CD4-positive, alpha-beta T cell treated with Interleukin-6 for 4 hours (primary cell): ENCODE measurements around the gene TLCD4.

Experiments
- DNase-seq: peaks from one replicate; pipeline ENCODE4 v3.0.0-alpha.2; 2020; ENCODE audit warnings: mixed read lengths

TLCD4 gene

DNA sequence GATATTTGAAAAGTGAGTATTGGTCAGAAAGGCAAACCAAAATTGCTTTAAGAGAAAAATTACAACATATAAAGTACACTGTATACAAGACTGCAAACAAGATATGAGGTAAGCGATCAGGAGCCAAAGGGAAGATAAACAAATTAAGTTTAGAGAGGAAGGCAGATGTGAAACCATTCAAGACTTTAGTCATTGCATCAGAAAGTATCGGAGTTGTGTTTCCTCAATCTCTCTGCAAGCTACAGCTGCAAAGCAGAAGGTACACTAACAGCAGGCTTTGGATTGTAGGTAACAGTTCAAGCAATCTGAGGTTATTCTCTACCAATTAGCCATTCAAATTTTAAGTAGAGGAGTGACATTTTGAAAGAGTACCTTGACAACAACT is 21.3 kb upstream of the TLCD4 start:
- no peak for DNase-seq

DNA sequence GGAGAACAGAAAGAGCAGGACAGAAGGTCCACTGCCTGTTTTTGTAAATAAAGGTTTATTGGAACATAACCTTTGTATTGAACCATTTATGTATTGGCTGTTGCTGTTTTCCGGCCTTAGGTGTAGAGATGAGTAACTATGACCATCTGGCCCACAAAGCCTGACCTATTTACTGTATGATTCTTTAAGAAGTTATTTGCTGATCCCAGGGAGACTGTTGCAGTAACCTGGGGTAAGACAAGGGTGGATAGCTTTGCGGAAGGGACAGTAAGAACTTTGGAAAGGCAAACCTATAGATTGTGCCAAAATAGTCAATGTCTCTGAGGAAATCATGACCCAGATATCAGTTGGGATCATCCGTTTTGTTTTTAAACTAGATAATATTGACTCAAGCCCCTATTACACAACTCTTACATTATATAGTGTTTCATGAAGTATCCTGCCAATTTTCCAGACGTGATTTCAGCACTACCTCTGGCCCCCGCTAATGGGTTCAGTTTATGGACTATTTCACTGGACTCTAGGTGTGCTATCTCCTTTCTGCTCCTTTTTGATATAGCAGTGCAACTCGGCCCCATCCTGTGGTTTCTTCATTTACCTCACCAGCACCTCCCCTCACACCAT is 20.8 kb upstream of the TLCD4 start:
- no peak for DNase-seq

DNA sequence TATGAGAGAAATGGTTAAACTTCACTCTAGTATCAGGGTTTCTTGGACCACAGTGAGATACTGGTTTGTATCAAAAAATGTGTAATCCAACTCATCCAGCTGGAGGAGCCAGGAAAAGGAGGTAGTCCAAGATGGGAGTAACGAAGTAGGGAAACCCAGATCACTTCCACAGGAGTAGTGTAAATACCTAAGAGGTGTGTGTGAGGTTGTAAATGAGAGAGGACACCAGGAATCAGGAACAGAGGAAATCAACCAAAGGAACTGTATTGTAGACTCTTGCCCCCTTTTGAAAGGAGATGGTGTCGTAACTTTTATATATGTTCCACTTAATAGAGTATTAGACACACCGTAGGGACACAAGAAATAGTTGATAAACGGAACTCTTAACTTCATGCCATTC is 19.7 kb upstream of the TLCD4 start:
- DNase-seq = no peak

DNA sequence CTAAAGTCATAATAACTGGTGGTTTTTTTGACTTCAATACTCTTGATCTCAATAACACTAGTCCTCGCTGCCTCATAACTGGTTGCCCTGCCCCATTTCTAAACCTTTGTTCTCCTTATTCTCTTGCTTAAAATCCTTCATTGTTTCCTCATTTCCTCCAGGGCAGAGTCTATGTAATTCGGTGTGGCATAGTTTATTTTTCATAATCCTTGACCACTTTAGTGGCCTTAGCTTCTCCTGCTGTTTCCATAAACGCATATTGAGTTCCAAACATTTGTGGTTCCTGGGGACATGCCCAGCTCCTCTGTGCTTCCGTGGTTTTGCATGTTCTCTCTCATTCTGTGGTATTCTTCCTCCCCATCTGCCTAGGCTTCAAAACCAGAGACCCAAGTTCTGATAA is 19.0 kb upstream of the TLCD4 start:
- DNase-seq = no peak

DNA sequence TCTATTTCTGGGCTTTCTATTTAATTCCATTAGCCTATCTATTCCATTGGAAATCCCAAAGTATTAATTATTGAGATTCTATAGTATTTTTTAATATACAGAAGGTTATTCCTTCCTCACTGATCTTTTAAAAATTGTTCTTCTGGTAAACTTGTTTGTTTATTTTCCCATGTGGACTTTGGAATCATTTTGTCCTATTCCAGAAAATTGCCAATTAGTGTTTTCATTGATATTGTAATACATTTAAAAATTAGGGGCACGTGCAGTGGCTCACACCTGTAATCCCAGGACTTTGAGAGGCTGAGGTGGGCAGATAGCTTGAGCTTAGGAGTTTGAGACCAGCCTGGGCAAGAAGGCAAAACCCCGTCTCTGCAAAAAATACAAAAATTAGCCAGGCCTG is 8.4 kb upstream of the TLCD4 start:
- DNase-seq = no peak

DNA sequence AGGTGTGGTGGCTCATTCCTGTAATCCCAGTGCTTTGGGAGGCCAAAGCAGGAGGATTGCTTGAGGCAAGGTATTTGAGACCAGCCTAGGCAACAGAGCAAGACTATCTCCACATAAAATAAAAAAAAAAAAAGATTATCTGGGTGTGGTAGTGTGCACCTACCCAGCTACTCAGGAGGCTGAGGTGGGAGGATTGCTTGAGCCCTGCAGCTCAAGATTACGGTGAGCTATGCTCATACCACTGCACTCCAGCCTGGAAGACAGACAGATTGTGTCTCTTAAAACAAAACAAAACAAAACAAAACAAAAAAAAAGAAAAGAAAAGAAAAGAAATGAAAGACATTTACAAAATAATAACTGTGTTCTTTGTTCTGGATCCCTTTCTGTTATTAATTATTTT is 6.1 kb upstream of the TLCD4 start:
- no peak for DNase-seq

DNA sequence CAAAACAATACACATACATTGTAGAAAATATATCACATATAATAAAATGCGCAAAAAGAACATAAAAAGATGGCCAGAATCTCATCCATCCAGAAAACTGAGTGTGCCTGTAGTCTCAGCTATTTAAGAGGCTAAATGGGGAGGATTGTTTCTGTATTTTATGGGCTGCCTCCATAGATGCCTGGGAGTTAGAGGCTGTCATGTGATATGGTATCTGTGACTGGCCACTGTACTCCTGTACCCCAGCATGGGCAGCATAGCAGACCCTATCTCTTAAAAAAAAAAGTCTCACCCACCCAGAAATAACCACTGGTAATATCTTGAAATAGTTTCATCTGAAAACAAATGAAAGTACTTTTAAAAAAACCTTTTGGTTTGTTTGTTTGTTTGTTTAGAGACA is 3.5 kb upstream of the TLCD4 start:
- DNase-seq = no peak

DNA sequence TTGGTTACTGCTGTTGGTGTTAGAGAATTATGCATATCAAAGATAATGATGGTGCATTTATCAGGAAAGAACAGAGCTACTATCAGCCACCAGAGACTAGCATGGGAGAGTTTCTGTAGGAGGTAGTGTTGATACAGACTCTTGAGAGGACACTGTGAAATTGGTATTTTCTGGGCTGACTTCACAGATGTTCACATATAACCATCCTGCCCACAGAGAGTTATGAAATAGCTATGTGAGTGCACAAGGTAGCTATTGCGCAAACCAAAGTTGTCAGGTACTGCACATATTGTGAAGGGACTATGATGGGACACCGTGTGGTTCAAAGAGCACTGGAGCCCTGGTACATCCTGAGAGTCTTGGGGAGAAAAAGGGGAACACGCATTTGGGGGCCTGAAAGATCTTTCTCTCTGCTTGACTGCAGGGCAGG is 1.4 kb upstream of the TLCD4 start:
- DNase-seq = no peak

DNA sequence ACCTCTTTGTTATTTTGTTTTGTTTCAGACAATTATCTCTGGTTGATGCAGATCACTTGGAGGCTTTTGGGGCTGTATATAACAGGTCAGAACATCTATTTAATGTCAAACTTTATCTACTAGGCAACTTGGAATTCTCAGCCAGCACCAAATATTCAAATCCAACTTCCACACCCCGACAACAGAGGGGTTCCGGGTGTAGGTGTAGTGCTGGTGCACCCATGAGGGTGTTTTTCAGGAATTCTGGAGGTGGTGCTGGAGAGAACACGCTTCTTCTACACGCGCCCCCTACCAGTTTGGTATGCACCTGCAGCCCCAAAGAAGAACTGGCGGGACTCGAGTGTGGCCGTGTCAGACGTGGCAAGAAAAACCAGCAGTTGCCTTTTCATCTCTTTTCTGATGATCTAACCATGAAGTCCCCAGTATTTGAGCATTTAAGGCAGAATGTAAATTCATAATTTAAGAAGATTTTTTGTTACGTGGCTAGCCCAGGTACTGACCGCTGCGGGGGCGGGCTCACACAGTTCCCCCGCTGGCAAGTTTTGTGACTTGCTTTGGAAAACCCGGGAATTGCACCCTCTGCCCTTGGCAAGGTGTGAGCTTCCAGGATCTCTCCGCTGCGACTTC is 462 bp upstream of the TLCD4 start:
- DNase-seq = peak; percentile 66

DNA sequence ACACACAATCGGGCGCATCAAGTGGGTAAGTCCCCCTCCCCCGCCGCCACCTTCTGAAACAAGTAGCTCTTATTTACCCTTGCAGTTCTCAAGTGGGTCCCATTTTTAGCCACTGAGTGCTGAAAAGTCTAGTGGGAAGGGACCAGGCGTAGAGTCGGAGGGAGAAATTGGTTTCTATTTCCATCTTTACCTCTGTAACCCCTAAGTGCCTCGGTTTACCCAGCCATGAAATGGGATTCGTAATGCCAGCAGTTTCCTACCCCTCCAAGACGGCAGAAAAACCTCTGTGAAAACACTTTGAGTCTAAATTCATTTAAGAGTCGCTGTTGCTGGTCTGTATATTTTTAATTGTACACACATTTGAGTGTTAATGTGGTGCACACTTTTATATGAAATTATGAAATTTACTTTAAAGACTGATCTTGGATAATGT is 928 bp downstream of the TLCD4 start:
- DNase-seq = peak; percentile 35

DNA sequence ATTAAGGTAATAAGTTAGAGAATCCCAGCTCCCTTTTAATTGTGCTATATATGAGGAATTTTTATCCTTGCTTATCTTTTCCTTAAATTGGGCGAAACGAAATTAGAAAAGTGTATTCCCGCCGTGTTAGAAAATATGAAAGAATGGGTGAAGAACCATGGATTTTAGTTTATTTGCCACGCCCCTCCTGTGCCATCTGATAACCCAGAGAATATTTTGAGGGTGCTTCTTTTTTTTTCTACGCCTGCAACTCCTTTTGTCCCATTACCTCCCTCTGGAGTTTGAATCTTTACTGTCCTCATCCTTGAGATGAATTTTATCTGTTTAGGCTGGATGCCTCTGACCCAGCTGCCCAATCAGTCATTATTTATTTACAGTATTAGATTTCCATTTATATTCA is 1.6 kb downstream of the TLCD4 start:
- no peak for DNase-seq

DNA sequence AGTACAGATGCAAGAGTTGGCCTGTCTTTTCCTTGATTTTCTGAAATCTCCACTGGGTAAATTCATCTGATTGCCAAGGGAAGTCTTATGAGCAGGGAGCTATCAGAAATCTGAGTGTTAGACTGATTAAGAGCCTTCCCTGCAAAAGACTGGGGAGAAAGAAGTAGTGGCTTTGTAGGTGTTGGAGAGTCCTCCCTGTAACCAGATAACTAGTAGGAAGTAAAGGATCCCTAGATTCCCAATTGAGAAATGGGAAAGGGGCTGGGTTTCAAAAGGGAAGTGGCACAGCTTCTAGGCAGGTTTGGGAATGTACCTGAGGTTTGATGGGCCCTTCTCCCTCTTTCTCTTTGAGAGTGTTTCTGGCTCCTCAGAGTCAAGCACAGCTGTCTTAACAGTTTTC is 2.1 kb downstream of the TLCD4 start:
- no peak for DNase-seq

DNA sequence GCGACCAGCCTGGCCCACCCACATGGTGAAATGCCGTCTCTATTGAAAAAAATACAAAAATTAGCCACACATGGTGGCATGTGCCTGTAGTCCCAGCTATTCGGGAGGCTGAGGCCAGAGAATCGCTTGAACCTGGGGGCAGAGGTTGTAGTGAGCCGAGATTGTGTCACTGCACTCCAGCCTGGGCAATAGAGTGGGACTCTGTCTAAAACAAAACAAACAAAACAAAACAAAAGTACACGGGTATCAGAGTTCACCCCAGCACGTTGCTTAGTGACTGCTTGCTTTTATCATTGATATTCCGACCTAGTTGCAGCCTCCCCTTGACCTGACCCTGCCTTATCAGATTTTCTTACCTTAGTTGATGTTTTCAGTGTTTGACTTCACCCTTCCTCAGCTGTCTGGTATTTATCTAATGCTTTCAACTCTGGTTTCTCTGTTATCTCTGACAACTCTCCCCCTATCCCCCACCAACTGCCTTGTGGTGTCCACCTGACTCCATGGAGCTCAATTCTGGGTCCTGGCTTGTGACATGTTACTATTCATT is 5.1 kb downstream of the TLCD4 start:
- no peak for DNase-seq

DNA sequence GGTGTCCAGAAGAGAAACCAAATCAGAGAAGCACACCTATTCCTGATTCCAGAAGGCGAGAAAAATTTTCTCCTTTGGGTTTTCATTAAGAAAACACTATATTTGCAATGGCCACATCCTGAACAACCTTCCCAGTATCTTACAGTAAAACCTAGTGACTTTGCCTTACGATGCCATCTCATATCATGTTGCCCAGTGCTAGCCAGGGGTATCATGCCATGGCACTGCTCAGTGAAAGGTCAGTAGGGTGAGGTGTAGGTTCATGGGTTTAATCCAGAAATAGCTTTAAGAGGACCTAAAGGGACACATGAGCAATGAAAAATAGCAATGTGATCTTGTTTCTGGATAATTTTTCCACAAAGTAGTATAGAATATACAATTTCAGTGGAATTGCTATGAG is 7.2 kb downstream of the TLCD4 start:
- DNase-seq = no peak

DNA sequence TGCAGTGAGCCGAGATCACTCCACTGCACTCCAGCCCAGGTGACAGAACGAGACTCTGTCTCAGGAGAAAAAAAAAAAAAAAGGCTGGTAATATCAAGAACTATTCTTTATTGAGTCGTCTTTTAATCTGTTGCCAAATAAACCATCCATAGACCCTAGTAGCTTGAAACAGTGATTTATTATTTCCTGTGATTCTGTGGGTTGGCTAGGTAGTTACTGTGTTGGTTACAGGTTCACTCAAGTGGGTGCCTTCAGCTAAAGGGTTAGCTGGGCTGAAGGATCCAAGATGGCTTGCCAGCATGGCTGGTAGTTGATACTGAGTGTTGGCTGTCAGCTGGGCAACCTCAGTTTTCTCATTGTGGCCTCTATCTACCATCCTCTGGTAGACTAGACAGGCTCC is 9.2 kb downstream of the TLCD4 start:
- DNase-seq = no peak

DNA sequence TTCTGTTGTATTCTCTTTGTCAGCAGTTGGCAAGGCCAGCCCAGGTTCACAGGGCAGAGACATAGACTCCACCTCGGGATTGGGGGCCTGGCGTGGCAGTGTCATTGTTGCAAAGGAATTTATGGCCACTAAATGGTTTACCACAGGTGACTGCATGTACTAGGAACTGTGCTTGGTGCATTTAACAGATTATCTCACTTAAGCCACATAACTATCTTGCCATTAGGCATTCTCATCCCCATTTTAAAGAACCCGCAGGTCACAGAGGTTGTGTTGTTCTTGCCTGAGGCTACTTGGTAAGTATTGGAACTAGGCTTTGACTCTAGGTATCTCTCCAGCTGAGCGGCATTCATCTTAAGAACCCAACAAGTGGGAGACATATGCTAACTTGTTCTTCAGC is 9.7 kb downstream of the TLCD4 start:
- no peak for DNase-seq

DNA sequence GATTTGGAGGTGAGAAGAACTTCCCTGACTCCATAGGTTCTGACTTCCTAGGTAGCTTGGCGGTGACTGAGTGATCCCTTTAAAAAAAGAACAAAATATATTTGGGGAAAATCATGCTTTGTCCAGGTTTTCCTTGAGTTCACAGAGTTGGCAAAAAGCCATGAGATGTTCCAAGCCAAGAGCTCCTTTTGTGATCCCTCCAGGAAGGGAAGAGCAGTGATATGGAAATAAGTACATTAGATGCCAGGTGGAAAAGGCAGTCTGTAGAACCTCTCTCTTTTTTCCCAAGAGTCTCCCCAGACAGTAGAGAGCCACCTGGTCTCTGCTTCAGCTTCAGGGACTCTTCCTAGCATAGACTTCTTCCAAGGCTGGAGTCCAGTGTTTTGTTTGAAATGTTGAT is 10.2 kb downstream of the TLCD4 start:
- no peak for DNase-seq

DNA sequence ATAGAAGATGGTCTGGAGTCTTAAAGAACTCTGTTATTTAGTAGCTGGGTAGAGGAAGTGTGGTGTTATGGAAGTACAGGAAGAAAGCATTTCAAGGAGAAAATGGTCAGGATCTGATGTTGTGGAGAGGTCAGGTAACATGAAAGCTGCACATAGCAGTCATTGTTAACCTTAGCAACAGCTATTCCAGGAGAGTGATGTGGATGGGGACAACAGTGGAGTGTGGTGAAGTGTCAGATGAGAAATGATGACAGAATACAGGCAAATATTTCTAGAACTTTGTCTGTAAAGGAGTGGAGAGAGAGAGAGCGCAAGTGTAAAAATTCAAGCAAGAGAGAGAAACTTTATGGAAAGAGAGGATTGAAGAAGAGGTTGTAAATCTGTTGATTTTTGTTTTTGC is 15.6 kb downstream of the TLCD4 start:
- DNase-seq = no peak

DNA sequence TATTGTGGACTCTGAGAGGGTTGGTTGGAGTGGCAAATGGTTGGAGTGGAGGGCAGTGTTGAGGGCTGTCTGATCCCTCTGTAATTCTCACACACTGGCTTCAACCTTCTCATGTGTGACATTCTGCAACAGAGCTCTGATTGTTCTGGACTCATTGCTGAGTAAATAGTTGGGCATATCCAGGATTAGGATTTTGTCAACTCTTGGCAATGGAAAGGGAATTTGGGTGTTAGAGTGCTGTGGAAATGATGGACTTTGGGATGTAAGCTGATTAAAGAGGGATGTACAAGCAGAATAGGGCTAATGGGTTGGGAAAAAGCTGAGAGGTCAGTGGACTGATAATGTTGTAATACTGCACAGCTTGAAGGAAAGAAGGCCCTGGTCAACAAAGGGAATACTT is 16.5 kb downstream of the TLCD4 start:
- DNase-seq = no peak

DNA sequence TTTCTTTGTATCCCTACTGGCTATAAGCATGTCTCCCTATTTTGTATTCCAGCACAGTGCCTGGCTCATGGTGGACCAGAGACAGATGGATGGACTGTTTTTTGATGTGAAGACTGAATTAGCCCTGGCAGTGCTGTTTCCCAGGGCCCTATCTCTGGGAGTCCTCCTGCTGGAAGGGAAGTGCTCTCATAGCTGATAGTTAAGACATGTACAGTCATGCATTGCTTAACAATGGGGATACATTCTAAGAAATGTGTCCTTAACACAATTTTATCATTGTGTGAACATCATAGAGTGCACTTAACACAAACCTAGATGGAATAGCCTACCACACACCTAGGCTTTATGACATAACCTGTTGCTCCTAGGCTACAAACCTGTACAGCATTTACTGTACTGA is 21.1 kb downstream of the TLCD4 start:
- DNase-seq = no peak

DNA sequence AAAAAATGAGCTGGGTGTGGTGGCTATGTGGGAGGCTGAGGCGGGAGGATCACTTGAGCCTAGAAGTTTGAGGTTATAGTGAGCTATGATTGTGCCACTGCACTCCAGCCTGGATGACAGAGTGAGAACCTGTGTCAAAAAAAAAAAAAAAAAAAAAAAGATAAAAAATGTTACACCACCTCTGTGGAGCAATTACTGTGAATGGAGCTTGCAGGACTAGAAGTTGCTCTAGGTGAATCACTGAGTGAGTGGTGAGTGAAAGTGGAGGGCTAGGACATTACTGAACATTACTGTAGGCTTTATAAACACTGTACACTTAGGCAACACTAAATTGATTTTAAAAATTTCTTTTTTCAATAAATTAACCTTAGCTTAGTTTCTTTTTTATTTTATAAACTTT is 21.9 kb downstream of the TLCD4 start:
- no peak for DNase-seq

DNA sequence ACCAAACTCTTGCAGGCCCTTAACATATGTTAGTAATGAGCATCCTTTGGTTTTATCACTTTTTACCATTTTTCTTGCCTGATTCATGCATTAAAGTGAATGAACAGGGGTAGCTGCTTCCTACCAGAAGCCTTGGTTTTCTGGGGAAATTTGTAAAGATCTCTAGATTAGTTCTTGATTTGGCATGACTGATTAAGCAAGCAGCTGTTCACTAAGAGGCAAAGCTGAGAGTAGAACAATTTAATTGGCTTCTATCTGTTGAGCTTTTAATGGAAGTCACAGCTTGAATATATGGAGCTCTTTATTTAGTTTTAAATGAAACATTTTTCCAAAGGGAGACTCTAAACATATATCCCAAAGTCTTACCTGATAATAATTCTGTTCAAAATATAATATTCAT is 23.6 kb downstream of the TLCD4 start:
- no peak for DNase-seq

DNA sequence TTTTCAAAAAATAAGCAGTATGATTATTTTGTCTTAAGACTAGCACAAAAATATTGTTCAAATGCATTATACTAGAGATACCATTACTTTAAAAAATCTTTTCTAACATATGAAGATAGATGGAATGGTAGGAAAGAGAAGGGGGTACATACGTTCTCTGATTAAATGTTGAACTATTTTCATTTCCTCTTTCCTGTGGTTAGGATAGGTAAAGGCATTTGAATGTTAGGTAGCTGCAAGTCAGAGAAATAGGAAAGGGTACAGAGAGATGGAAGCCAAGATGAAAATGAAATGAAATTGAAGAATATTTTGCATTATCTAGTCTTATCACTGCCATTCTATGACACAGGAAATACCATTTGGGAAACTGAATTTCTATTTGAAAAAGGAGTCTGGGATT is 28.3 kb downstream of the TLCD4 start:
- no peak for DNase-seq

DNA sequence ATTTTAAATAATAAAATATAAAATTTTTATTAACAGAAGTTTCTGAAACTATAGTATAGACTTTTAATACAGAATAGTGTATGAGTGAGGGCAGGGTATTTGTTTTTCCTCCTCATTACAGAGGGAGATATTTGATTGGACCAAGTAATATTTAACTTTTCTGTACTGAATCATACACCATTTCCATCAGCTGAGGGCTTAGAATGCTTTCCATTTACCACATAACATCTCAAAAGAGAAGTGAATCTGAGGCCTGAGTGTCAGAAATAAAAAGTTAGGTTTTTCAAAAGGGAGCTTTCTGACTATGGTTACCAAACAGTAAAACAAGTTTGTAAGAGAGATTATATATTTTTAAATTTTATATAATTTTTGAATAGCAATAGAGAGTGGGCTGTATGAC is 29.5 kb downstream of the TLCD4 start:
- DNase-seq = no peak

DNA sequence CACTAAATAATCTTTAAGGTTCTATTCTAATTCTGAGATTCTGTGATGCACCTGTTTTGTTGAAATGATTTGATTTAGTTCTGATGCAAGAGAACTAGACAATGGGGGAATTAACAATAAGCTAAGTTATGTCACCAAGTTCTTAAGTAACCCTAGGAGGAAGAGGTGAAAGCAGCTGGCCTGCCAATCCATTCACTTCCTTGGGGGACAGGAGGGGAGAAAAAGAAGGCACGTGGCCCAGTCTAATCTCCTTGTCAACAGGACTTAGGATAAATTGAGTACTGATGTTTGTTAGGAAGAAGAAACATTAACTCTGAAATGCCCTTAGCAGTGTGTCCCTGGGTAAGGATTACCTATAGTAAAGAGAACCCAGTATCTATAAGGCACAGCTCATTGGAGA is 36.9 kb downstream of the TLCD4 start:
- DNase-seq = no peak
